ENCODE results near the gene HORMAD1. TPM values are rescaled to one million over a fixed set of nuclear protein-coding genes. Genes with fewer than 3 reads are reported as not detected.
"Not testable (repeated sequence)": the region's sequence is repeated elsewhere in the genome, so short reads cannot be mapped to it uniquely, and the experiment has no call there.

The HORMAD1 gene, protein sequence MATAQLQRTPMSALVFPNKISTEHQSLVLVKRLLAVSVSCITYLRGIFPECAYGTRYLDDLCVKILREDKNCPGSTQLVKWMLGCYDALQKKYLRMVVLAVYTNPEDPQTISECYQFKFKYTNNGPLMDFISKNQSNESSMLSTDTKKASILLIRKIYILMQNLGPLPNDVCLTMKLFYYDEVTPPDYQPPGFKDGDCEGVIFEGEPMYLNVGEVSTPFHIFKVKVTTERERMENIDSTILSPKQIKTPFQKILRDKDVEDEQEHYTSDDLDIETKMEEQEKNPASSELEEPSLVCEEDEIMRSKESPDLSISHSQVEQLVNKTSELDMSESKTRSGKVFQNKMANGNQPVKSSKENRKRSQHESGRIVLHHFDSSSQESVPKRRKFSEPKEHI
- total RNA-seq (under 0.01 TPM in 1 of 2 replicates, not detected in the other), polyA plus RNA-seq (not detected in 2 replicates), polyA minus RNA-seq (ENCODE audit: low replicate concordance) (not detected in 2 replicates)
- not detected in 2 replicates for polyA plus RNA-seq (2012)

- no peak for DNase-seq (ENCODE audit: low read depth in 2 of 2)
- Histone ChIP-seq H3K4me3 (replicated peaks in 1 of 4; ENCODE audit: control extremely low read depth in 1 of 4, insufficient read depth in 1 of 4, low read depth in 3 of 4, low read length in 4 of 4) (no peak within 1 kb of the TSS), H3K9ac (ENCODE audit: insufficient read depth, low read length) (no peak within 1 kb of the TSS), H2AFZ (ENCODE audit: low read length) (no peak within 1 kb of the TSS), H3K27me3 (ENCODE audit: control insufficient read depth, insufficient read depth, low read length) (no peaks in the 10 kb centered on the region), H4K20me1 (ENCODE audit: control insufficient read depth, extremely low read depth, insufficient read depth, low read length) (no peaks in the 10 kb centered on the region), H3K27ac (ENCODE audit: insufficient read depth, low read length) (no peak within 1 kb of the TSS), H3K4me1 (ENCODE audit: control insufficient read depth, extremely low read depth, insufficient read depth, low read length) (no peaks in the 10 kb centered on the region), H3K4me2 (ENCODE audit: extremely low read depth, insufficient read depth, low read length) (no peak within 1 kb of the TSS), H3K36me3 (ENCODE audit: control insufficient read depth, insufficient read depth, low read length) (no peaks in the 10 kb centered on the region), H3K9me3 (ENCODE audit: control insufficient read depth, insufficient read depth, low read depth, low read length) (no peaks in the 10 kb centered on the region), H3K79me2 (ENCODE audit: control insufficient read depth, insufficient read depth, low read length) (no peaks in the 10 kb centered on the region)
- no peak for TF ChIP-seq EZH2 (IDR thresholded peaks at IDR 0.05; ENCODE audit: low read length, missing control alignments)
- TF ChIP-seq, protein P1, sequence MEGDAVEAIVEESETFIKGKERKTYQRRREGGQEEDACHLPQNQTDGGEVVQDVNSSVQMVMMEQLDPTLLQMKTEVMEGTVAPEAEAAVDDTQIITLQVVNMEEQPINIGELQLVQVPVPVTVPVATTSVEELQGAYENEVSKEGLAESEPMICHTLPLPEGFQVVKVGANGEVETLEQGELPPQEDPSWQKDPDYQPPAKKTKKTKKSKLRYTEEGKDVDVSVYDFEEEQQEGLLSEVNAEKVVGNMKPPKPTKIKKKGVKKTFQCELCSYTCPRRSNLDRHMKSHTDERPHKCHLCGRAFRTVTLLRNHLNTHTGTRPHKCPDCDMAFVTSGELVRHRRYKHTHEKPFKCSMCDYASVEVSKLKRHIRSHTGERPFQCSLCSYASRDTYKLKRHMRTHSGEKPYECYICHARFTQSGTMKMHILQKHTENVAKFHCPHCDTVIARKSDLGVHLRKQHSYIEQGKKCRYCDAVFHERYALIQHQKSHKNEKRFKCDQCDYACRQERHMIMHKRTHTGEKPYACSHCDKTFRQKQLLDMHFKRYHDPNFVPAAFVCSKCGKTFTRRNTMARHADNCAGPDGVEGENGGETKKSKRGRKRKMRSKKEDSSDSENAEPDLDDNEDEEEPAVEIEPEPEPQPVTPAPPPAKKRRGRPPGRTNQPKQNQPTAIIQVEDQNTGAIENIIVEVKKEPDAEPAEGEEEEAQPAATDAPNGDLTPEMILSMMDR (conservative IDR thresholded peaks at IDR 0.05 in 1 of 2, IDR thresholded peaks at IDR 0.05 in 1 of 2; ENCODE audit: low read depth in 1 of 2, low read length in 2 of 2) = no peak
Observed at GRCh38 chr1:150720703-150721102, at the start of gene HORMAD1. Gene HORMAD1, minus strand, starts transcription at chr1:150720895. Its CDS starts 1,390 bp downstream, at chr1:150719505.

GRCh38 chr1:150767704-150768103, 47.0 kb upstream of the HORMAD1 start:
- H4K20me1 ChIP-seq (ENCODE audit: control insufficient read depth, extremely low read depth, insufficient read depth, low read length); H3K27ac ChIP-seq (ENCODE audit: insufficient read depth, low read length); DNase-seq (ENCODE audit: low read depth in 2 of 2); H3K4me2 ChIP-seq (ENCODE audit: extremely low read depth, insufficient read depth, low read length); H3K36me3 ChIP-seq (ENCODE audit: control insufficient read depth, insufficient read depth, low read length); H3K4me3 ChIP-seq (replicated peaks in 1 of 4; ENCODE audit: control extremely low read depth in 1 of 4, insufficient read depth in 1 of 4, low read depth in 3 of 4, low read length in 4 of 4); H3K27me3 ChIP-seq (ENCODE audit: control insufficient read depth, insufficient read depth, low read length); H3K9ac ChIP-seq (ENCODE audit: insufficient read depth, low read length); H3K4me1 ChIP-seq (ENCODE audit: control insufficient read depth, extremely low read depth, insufficient read depth, low read length); H3K79me2 ChIP-seq (ENCODE audit: control insufficient read depth, insufficient read depth, low read length); H2AFZ ChIP-seq (ENCODE audit: low read length); H3K9me3 ChIP-seq (ENCODE audit: control insufficient read depth, insufficient read depth, low read depth, low read length): not testable (repeated sequence)

DNA sequence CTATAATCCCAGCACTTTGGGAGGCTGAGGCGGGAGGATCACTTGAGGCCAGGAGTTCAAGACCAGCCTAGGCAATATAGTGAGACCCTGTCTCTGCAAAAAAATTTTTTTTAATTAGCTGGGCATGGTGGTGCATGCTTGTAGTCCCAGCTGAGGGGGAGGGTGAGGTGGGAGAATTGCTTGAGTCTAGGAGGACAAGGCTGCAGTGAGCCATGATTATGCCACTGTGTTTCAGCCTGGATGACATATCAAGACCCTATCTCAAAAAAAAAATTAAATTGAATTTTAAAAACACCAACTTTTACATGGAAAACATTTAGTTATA, 45.2 kb upstream of the HORMAD1 start:
- H4K20me1 ChIP-seq (ENCODE audit: control insufficient read depth, extremely low read depth, insufficient read depth, low read length); H3K36me3 ChIP-seq (ENCODE audit: control insufficient read depth, insufficient read depth, low read length); H3K79me2 ChIP-seq (ENCODE audit: control insufficient read depth, insufficient read depth, low read length); H3K9me3 ChIP-seq (ENCODE audit: control insufficient read depth, insufficient read depth, low read depth, low read length); H3K4me1 ChIP-seq (ENCODE audit: control insufficient read depth, extremely low read depth, insufficient read depth, low read length); DNase-seq (ENCODE audit: low read depth in 2 of 2); H3K9ac ChIP-seq (ENCODE audit: insufficient read depth, low read length); H3K4me3 ChIP-seq (replicated peaks in 1 of 4; ENCODE audit: control extremely low read depth in 1 of 4, insufficient read depth in 1 of 4, low read depth in 3 of 4, low read length in 4 of 4); H3K27me3 ChIP-seq (ENCODE audit: control insufficient read depth, insufficient read depth, low read length); H3K27ac ChIP-seq (ENCODE audit: insufficient read depth, low read length): not testable (repeated sequence)
- Histone ChIP-seq H2AFZ (ENCODE audit: low read length) (peak overlapping the region; percentile 82), H3K4me2 (ENCODE audit: extremely low read depth, insufficient read depth, low read length) (peak overlapping the region; percentile 94)

GRCh38 chr1:150765296-150765976, 44.7 kb upstream of the HORMAD1 start, which contains the start of gene CTSS:
Gene CTSS, minus strand, starts transcription at chr1:150765778. Its CDS starts 1,015 bp downstream, at chr1:150764763.
- peak in 1 of 2 donors; percentile 25 for DNase-seq (ENCODE audit: low read depth in 2 of 2)
- H3K9ac ChIP-seq (ENCODE audit: insufficient read depth, low read length) = peak within 1 kb of the TSS; percentile 23

More at GRCh38 chr1:150765296-150765976, 44.7 kb upstream of the HORMAD1 start, which contains the start of gene CTSS:
- H3K79me2 ChIP-seq (ENCODE audit: control insufficient read depth, insufficient read depth, low read length) = no peaks in the 10 kb centered on the region
- no peaks in the 10 kb centered on the region for H3K36me3 ChIP-seq (ENCODE audit: control insufficient read depth, insufficient read depth, low read length)
- H3K4me1 ChIP-seq (ENCODE audit: control insufficient read depth, extremely low read depth, insufficient read depth, low read length) = no peaks in the 10 kb centered on the region
- H2AFZ ChIP-seq (ENCODE audit: low read length) = peak within 1 kb of the TSS; percentile 82
- peak within 1 kb of the TSS; percentile 14 to 36 (median 26) for H3K4me3 ChIP-seq (replicated peaks in 1 of 4; ENCODE audit: control extremely low read depth in 1 of 4, insufficient read depth in 1 of 4, low read depth in 3 of 4, low read length in 4 of 4)
- H3K27me3 ChIP-seq (ENCODE audit: control insufficient read depth, insufficient read depth, low read length) = no peaks in the 10 kb centered on the region
- H3K27ac ChIP-seq (ENCODE audit: insufficient read depth, low read length) = peak within 1 kb of the TSS; percentile 20
- H3K9me3 ChIP-seq (ENCODE audit: control insufficient read depth, insufficient read depth, low read depth, low read length) = no peaks in the 10 kb centered on the region
- no peaks in the 10 kb centered on the region for H4K20me1 ChIP-seq (ENCODE audit: control insufficient read depth, extremely low read depth, insufficient read depth, low read length)
- TF ChIP-seq, protein P1 (conservative IDR thresholded peaks at IDR 0.05 in 1 of 2, IDR thresholded peaks at IDR 0.05 in 1 of 2; ENCODE audit: low read depth in 1 of 2, low read length in 2 of 2) = no peak
- no peak for TF ChIP-seq EZH2 (IDR thresholded peaks at IDR 0.05; ENCODE audit: low read length, missing control alignments)
- peak within 1 kb of the TSS; percentile 94 for H3K4me2 ChIP-seq (ENCODE audit: extremely low read depth, insufficient read depth, low read length)

Measured in fibroblast of lung (primary cell).